SH-SY5Y (cell line): ENCODE results near the gene TSPY8.
"Not testable (repeated sequence)": the region's sequence is repeated elsewhere in the genome, so short reads cannot be mapped to it uniquely, and the experiment has no call there.

ENCODE experiments used
- GATA2 ChIP-seq: IDR thresholded peaks from 2 replicates; pipeline ENCODE4 v1.6.1; 2011; ENCODE audit warnings: mild to moderate bottlenecking, low read depth, low read length
- GATA3 ChIP-seq: IDR thresholded peaks from 2 replicates; pipeline ENCODE4 v1.6.1; 2011; ENCODE audit warnings: low read depth, mild to moderate bottlenecking, low read length, moderate library complexity

DNA sequence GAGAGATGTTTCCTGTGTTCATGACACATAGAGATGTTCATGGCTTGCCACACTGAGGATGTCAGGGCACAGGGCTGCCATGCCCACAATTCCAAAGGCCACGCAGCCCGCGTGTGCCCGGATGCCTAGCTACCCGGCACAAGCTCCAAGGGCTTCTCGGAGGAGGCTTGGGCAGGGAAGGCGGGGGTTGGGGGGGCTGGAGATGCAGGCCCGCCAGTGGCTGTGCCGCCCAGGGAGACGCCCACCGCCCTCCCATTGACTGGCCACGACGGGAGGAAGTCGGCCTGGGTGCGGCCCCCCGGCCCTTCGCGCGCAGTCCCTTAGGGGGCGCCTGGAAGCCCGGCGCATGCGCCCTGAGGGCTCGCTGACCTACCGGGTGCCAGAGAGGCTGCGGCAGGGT, 20.4 kb upstream of the TSPY8 start, which contains the start of gene TSPY4:
- TF ChIP-seq GATA2, GATA3: not testable (repeated sequence)
